Breast epithelium (tissue), 3 donors: ENCODE results near the gene TLCD3A.

ENCODE experiments used
- POLR2A ChIP-seq: fragments of 450-650 bp; IDR thresholded peaks from one replicate; pipeline ENCODE4 v1.6.1; 2016; ENCODE audit warnings: antibody characterized with exemption, mild to moderate bottlenecking, moderate library complexity
- POLR2AphosphoS5 ChIP-seq, 3 donors: sonication (generic); formaldehyde crosslinking; IDR thresholded peaks; one replicate each; pipeline ENCODE4 v1.6.1; 2017; ENCODE audit warnings: antibody characterized with exemption in 3 of 3

DNA sequence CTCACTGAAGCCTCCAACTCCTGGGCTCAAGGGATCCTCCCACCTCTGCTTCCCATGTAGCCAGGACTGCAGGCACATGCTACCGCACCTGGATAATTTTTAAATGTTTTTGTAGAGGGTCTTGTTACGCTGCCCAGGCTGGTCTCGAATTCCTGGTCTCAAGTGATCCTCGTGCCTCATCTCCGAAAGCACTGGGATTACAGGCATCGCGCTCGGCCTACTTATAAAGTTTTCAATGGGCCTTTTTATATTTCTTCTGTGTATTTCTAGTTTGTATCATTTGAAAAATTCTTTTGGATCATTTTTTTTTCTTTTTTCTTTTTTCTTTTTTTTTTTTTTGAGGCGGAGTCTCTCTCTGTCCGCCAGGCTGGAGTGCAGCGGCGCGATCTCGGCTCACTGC lies 7.3 kb upstream of the TLCD3A start:
- TF ChIP-seq POLR2A (no peak), POLR2AphosphoS5 (IDR thresholded peaks at IDR 0.05) (no peak)
